ENCODE measurements around the gene DUSP19. TPM values are rescaled to one million over a fixed set of nuclear protein-coding genes. Genes with fewer than 3 reads are reported as not detected.
"Not testable (repeated sequence)": the region's sequence is repeated elsewhere in the genome, so short reads cannot be mapped to it uniquely, and the experiment has no call there.

The DUSP19 gene
- total RNA-seq, 1 donor from 2014 or later: 11.4 TPM

DNA sequence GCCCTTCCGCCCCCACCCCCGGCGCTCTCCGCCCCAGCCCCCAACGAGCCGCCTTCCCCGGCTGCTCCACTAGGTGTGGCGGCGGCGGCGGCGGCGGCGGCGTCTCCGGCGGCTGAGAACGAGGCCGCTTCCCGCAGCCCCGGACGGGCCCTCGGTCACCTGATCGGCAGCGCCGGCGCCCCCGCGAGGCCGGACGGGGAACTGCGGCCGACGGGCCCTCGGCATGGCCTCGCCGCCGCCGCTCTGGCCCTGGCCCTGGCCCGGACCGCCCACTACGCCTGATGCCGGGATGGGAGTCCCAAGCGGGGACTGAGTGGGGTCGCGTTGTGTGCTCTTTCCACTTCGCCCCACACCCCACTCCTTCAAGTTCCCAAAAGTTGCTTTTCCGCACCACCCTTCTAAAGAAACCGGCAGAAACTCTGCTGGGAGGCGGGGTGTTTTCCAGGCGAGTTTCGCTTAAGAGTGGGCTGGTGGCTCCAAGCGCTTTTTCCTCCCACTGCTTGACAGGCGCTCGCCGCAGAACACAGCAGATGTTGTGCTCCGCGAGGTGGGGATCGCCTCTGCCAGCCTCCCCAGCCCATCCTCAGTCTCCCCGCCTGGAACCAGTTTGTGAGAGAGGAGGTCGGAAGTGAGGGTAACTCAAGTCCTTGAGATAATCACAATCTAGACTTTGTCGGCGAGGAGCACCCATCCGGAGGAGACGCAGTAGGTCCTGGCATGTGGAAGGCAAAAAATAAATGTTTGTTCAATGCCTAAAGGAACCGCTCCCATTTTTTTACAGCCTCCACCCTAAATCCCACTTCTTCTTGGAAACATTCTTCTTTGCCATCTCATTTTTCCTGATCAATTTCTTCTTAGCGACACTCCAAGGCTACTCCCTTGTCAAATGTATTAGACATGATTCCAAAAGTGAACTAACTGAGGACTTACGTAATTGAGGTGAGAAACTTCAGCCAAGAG lies 39.9 kb upstream of the DUSP19 start, which contains the start of gene NCKAP1:
Gene NCKAP1, minus strand, starts transcription at position 117 of the 960 bp plus-strand sequence. CDS start 358 bp downstream, outside the sequence.
- Histone ChIP-seq H3K4me1 (peaks cover 53% of the 10 kb centered on the region), H3K9me3 (replicated peaks) (no peaks in the 10 kb centered on the region), H3K36me3 (no peaks in the 10 kb centered on the region), H3K27ac (replicated peaks) (peak within 1 kb of the TSS; percentile 98), H3K4me3 (peak within 1 kb of the TSS; percentile 76), H3K27me3 (ENCODE audit: low read depth) (no peaks in the 10 kb centered on the region)
- intact Hi-C loops (cut with micrococcal nuclease): no loop called here
- DNase-seq: peak; percentile 93
- TF ChIP-seq, protein P1, sequence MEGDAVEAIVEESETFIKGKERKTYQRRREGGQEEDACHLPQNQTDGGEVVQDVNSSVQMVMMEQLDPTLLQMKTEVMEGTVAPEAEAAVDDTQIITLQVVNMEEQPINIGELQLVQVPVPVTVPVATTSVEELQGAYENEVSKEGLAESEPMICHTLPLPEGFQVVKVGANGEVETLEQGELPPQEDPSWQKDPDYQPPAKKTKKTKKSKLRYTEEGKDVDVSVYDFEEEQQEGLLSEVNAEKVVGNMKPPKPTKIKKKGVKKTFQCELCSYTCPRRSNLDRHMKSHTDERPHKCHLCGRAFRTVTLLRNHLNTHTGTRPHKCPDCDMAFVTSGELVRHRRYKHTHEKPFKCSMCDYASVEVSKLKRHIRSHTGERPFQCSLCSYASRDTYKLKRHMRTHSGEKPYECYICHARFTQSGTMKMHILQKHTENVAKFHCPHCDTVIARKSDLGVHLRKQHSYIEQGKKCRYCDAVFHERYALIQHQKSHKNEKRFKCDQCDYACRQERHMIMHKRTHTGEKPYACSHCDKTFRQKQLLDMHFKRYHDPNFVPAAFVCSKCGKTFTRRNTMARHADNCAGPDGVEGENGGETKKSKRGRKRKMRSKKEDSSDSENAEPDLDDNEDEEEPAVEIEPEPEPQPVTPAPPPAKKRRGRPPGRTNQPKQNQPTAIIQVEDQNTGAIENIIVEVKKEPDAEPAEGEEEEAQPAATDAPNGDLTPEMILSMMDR (IDR thresholded peaks at IDR 0.05; ENCODE audit: borderline replicate concordance): peak; percentile 97

DNA sequence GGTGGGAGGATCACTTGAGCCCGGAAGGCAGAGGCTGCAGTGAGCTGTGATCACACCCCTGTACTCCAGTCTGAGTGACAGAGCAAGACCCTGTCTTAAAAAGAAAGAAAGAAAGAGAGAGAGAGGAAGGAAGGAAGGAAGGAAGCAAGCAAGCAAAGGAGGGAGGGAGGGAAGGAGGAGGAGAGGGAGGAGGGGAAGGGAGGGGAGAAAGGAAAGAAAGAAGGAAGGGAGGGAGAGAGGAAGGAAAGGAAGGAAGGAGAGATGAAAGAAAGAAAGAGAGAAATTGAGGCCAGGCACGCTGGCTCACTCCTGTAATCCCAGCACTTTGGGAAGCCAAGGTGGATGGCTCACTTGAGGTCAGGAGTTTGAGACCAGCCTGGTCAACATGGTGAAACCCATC lies 37.9 kb upstream of the DUSP19 start:
- DNase-seq: no peak
- intact Hi-C loops (cut with micrococcal nuclease): no loop called here
- H3K9me3 ChIP-seq (replicated peaks): no peaks in the 10 kb centered on the region
- H3K4me3 ChIP-seq: no peak overlapping the region
- TF ChIP-seq, protein P1 (IDR thresholded peaks at IDR 0.05; ENCODE audit: borderline replicate concordance): no peak
- H3K36me3 ChIP-seq: no peaks in the 10 kb centered on the region
- peaks cover 4% of the 10 kb centered on the region for H3K27me3 ChIP-seq (ENCODE audit: low read depth)
- H3K27ac ChIP-seq (replicated peaks): no peak overlapping the region
- peaks cover 33% of the 10 kb centered on the region for H3K4me1 ChIP-seq

DNA sequence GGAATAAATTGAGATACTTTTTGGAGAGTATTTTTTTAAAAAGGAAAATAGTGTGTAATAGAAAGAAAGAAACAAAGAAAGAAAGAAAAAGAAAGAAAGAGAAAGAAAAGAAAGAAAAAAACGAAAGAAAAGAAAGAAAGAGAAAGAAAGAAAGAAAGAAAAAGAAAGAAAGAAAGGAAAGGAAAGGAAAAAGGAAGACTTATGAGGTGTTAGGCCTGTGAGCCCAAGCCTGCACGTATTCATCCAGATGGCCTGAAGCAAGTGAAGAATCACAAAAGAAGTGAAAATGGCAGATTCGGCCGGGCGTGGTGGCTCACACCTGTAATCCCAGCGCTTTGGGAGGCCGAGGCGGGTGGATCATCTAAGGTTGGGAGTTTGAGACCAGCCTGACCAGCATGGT lies 35.0 kb upstream of the DUSP19 start:
- H3K4me1 ChIP-seq; H3K9me3 ChIP-seq (replicated peaks); H3K36me3 ChIP-seq; intact Hi-C loops (cut with micrococcal nuclease); H3K27ac ChIP-seq (replicated peaks); H3K4me3 ChIP-seq; DNase-seq: not testable (repeated sequence)
- H3K27me3 ChIP-seq (ENCODE audit: low read depth): peaks cover 15% of the 10 kb centered on the region

DNA sequence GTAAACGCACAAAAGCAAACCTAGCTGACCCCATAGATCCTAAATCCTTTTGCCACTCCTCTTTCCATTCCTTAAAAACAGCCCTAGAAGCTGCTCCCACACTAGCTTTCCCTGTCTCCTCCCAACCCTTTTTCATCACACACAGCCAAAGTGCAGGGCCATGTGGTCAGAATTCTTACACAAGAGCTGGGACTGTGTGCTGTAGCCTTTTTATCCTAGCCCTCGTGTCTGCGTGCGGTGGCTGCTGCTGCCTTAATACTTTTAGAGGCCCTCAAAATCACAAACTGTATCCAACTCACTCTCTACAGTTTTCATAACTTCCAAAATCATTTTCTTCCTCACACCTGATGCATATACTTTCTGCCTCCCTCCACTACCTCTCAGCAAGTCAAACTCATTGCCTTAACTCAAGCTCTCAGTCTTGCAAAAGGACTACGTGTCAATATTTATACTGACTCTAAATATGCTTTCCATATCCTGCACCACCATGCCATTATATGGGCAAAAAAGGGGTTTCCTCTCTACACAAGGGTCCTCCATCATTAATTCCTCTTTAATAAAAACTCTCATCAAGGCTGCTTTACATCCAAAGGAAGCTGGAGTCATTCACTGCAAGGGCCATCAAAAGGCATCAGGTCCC lies 30.9 kb upstream of the DUSP19 start:
- DNase-seq; H3K4me1 ChIP-seq; H3K27ac ChIP-seq (replicated peaks); H3K36me3 ChIP-seq; intact Hi-C loops (cut with micrococcal nuclease); H3K9me3 ChIP-seq (replicated peaks); H3K4me3 ChIP-seq: not testable (repeated sequence)
- H3K27me3 ChIP-seq (ENCODE audit: low read depth): peaks cover 20% of the 10 kb centered on the region

DNA sequence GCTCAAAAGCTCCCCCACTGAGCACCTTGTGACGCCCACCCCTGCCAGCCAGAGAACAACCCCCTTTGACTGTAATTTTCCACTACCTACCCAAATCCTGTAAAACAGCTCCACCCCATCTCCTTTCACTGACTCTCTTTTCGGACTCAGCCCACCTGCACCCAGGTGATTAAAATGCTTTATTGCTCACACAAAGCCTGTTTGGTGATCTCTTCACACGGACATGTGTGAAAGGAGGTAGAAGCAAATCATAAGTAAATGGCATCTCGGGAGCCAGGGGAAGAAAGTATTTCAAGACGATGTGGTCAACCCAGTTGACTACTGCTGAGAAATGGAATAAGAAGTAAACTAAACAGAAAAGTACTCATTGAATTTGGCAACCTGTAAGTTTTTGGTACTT lies 29.1 kb upstream of the DUSP19 start:
- intact Hi-C loops (cut with micrococcal nuclease): no loop called here
- Histone ChIP-seq H3K27me3 (ENCODE audit: low read depth) (peaks cover 20% of the 10 kb centered on the region), H3K27ac (replicated peaks) (no peak overlapping the region), H3K36me3 (no peaks in the 10 kb centered on the region), H3K4me3 (no peak overlapping the region), H3K9me3 (replicated peaks) (no peaks in the 10 kb centered on the region), H3K4me1 (no peaks in the 10 kb centered on the region)
- DNase-seq: no peak
- TF ChIP-seq, protein P1 (IDR thresholded peaks at IDR 0.05; ENCODE audit: borderline replicate concordance): no peak

DNA sequence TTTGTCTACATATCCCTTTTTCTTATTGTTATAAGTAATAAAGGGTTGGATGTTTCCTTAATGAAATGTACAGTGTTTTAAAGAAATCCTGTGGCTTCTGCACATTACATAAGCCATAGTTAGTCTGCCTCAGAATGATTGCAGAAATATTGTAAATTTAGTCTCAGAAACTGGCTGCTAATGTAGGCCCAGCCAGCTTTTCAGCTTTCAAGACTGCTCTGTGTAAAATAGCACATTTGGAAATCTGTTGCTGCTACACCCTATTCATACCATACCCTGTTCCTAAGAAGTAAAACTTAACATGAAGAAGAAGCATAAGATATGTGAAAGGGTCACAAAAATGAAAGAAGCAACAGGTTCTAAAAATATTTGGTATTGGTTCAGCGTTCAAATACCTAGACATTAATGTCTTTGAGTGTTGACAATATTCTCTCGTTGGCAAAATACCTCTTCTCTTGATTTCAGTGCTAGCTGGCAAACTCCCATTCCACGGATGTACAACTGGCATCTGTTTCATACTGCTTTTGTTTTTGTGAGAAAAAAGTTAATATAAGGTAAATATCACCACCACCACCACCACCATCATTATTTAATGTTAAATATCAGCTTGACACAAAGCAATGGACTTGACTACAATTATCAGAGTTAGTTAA lies 21.1 kb upstream of the DUSP19 start:
- peaks cover 8% of the 10 kb centered on the region for H3K4me1 ChIP-seq
- intact Hi-C loops (cut with micrococcal nuclease): no loop called here
- no peaks in the 10 kb centered on the region for H3K9me3 ChIP-seq (replicated peaks)
- no peak for DNase-seq
- H3K36me3 ChIP-seq: no peaks in the 10 kb centered on the region
- no peaks in the 10 kb centered on the region for H3K27me3 ChIP-seq (ENCODE audit: low read depth)
- H3K4me3 ChIP-seq: no peak overlapping the region
- no peak overlapping the region for H3K27ac ChIP-seq (replicated peaks)
- TF ChIP-seq, protein P1 (IDR thresholded peaks at IDR 0.05; ENCODE audit: borderline replicate concordance): no peak
